OCI-LY7 (cell line): ENCODE data around the gene PTPRO.

Experiments
- CTCF ChIP-seq: fragments of 200-600 bp; sonication (generic); conservative IDR thresholded peaks from 2 replicates; pipeline ENCODE4 v1.5.1; 2014; ENCODE audit warnings: mild to moderate bottlenecking, antibody characterized with exemption, low read length, moderate library complexity, mixed read lengths
- EZH2phosphoT487 ChIP-seq: fragments of 200-600 bp; sonication (generic); IDR thresholded peaks from 2 replicates; pipeline ENCODE4 v1.6.1; 2018; ENCODE audit warnings: low read depth, borderline replicate concordance, mild to moderate bottlenecking, mixed run types, antibody characterized with exemption, low read length, moderate library complexity, mixed read lengths

GRCh38 chr12:15634010-15634683 lies 311.8 kb downstream of the PTPRO start:
- no peak for TF ChIP-seq EZH2phosphoT487
- TF ChIP-seq CTCF, result no peak
